ENCODE measurements around the gene TRPM4.

Gene TRPM4

GRCh38 chr19:49256691-49257090 is 99.1 kb downstream of the TRPM4 start:
- Histone ChIP-seq H3K27ac (ENCODE audit: extremely low read depth, low read depth, low read length) (no peak overlapping the region), H3K4me1 (ENCODE audit: control insufficient read depth, insufficient read depth, low read length) (no peaks in the 10 kb centered on the region), H3K4me3 (ENCODE audit: low read depth, low read length) (no peak overlapping the region), H3K36me3 (ENCODE audit: control insufficient read depth in 2 of 2, insufficient read depth in 1 of 2, low read length in 2 of 2) (no peaks in the 10 kb centered on the region), H3K9me3 (ENCODE audit: control insufficient read depth, insufficient read depth, low read depth, low read length) (no peaks in the 10 kb centered on the region)
- no peak for TF ChIP-seq ZNF16 (tag by site-specific recombination; IDR thresholded peaks at IDR 0.05; ENCODE audit: low read depth)
- TF ChIP-seq ZNF670 (tag by site-specific recombination; IDR thresholded peaks at IDR 0.05; ENCODE audit: low read depth): no peak
- TF ChIP-seq IKZF3 (tag by site-specific recombination; IDR thresholded peaks at IDR 0.05): no peak
- TF ChIP-seq, protein P1, sequence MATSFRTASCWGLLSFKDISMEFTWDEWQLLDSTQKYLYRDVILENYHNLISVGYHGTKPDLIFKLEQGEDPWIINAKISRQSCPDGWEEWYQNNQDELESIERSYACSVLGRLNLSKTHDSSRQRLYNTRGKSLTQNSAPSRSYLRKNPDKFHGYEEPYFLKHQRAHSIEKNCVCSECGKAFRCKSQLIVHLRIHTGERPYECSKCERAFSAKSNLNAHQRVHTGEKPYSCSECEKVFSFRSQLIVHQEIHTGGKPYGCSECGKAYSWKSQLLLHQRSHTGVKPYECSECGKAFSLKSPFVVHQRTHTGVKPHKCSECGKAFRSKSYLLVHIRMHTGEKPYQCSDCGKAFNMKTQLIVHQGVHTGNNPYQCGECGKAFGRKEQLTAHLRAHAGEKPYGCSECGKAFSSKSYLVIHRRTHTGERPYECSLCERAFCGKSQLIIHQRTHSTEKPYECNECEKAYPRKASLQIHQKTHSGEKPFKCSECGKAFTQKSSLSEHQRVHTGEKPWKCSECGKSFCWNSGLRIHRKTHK (tag by site-specific recombination; IDR thresholded peaks at IDR 0.05): no peak
- no peak for TF ChIP-seq ZBTB10 (tag by site-specific recombination; IDR thresholded peaks at IDR 0.05)
- TF ChIP-seq GLIS1 (tag by site-specific recombination; IDR thresholded peaks at IDR 0.05): no peak
- no peak for TF ChIP-seq ZNF747 (tag by site-specific recombination; IDR thresholded peaks at IDR 0.05)
- CTCF ChIA-PET: interaction anchor here (0.6 to 4.3 kb wide), 8 partner anchors 9 to 867 kb away, joined by 3 to 19 read pairs (median 3); no protein-coding TSS in a partner anchor
- POLR2A ChIA-PET: interaction anchor here (0.6 kb wide), 1 partner anchor 318 kb away, joined by 3 read pairs; no protein-coding TSS in a partner anchor

Measured in HEK293 (cell line).